Osteoblast (primary cell): ENCODE measurements around the gene CA12. TPM values are rescaled to one million over a fixed set of nuclear protein-coding genes. Genes with fewer than 3 reads are reported as not detected.

ENCODE experiments used
- DNase-seq: peaks from one replicate; pipeline ENCODE4 v3.0.0; 2011; ENCODE audit warnings: low spot score, mixed read lengths; ENCODE audit not compliant: insufficient read length; ENCODE audit errors: missing footprints
- H2AFZ ChIP-seq: 2 replicates; pipeline ENCODE4 v1.6.0; 2011; ENCODE audit warnings: mild to moderate bottlenecking, low read length
- H3K27ac ChIP-seq: 2 replicates; pipeline ENCODE4 v1.5.1; 2011; ENCODE audit warnings: mild to moderate bottlenecking, low read depth, low read length, moderate library complexity
- H3K27me3 ChIP-seq: 2 replicates; pipeline ENCODE4 v1.6.0; 2012; ENCODE audit warnings: mild to moderate bottlenecking, control low read depth, inconsistent platforms, low read length, moderate library complexity; ENCODE audit not compliant: insufficient read depth
- H3K36me3 ChIP-seq: 2 replicates; pipeline ENCODE4 v1.5.1; 2011; ENCODE audit warnings: mild to moderate bottlenecking, low read length, control low read depth, moderate library complexity; ENCODE audit not compliant: insufficient read depth
- H3K4me1 ChIP-seq: 2 replicates; pipeline ENCODE4 v1.5.1; 2011; ENCODE audit warnings: mild to moderate bottlenecking, low read length, control low read depth, moderate library complexity; ENCODE audit not compliant: insufficient read depth
- H3K4me2 ChIP-seq: 2 replicates; pipeline ENCODE4 v1.6.0; 2011; ENCODE audit warnings: mild to moderate bottlenecking, low read length; ENCODE audit not compliant: insufficient read depth
- H3K4me3 ChIP-seq: fragments of 200-600 bp; sonication (generic); 3 replicates; pipeline ENCODE4 v1.5.1; 2012; ENCODE audit warnings: mild to moderate bottlenecking, low read length, inconsistent platforms; ENCODE audit not compliant: insufficient read depth
- H3K79me2 ChIP-seq: 2 replicates; pipeline ENCODE4 v1.6.0; 2012; ENCODE audit warnings: mild to moderate bottlenecking, low read length, control low read depth, inconsistent platforms; ENCODE audit not compliant: insufficient read depth
- H3K9me3 ChIP-seq: 2 replicates; pipeline ENCODE4 v1.5.1; 2011; ENCODE audit warnings: low read depth, low read length, control low read depth
- H4K20me1 ChIP-seq: 2 replicates; pipeline ENCODE4 v1.6.0; 2012; ENCODE audit warnings: mild to moderate bottlenecking, low read length, control low read depth; ENCODE audit not compliant: insufficient read depth
- CTCF ChIP-seq: IDR thresholded peaks from 2 replicates; pipeline ENCODE4 v1.5.1; 2011; ENCODE audit warnings: mild to moderate bottlenecking, low read depth, low read length, moderate library complexity; ENCODE audit errors: extremely low read depth
- total RNA-seq: library from RNA; depleted of rRNA; stranded (reverse); fragments of >200 nt; gene quantifications from 2 replicates; pipeline ENCODE4 v1.2.3, GENCODE V29; 2012

Gene CA12
- total RNA-seq, 1 donor, result 107 TPM

GRCh38 chr15:63287109-63287508 is 94.5 kb downstream of the CA12 start:
- H2AFZ ChIP-seq, result peak overlapping the region; percentile 9
- H3K4me3 ChIP-seq, result no peak overlapping the region
- H3K27ac ChIP-seq, result peak overlapping the region; percentile 47
- no peak overlapping the region for H3K4me2 ChIP-seq
- no peak for DNase-seq
- H3K9me3 ChIP-seq, result no peaks in the 10 kb centered on the region
- TF ChIP-seq CTCF, result no peak
- H3K36me3 ChIP-seq, result peaks cover 25% of the 10 kb centered on the region
- no peaks in the 10 kb centered on the region for H3K27me3 ChIP-seq
- peaks cover 28% of the 10 kb centered on the region for H3K4me1 ChIP-seq
- H3K79me2 ChIP-seq, result no peaks in the 10 kb centered on the region
- H4K20me1 ChIP-seq, result no peaks in the 10 kb centered on the region

GRCh38 chr15:63284335-63284734 is 97.3 kb downstream of the CA12 start:
- Histone ChIP-seq H2AFZ (no peak overlapping the region), H3K4me1 (peaks cover 12% of the 10 kb centered on the region), H3K4me2 (no peak overlapping the region), H3K79me2 (no peaks in the 10 kb centered on the region), H3K27me3 (no peaks in the 10 kb centered on the region), H3K27ac (no peak overlapping the region), H3K9me3 (no peaks in the 10 kb centered on the region), H3K4me3 (no peak overlapping the region), H4K20me1 (no peaks in the 10 kb centered on the region), H3K36me3 (peaks cover 34% of the 10 kb centered on the region)
- DNase-seq, result no peak
- TF ChIP-seq CTCF, result no peak

GRCh38 chr15:63283126-63283525 is 98.5 kb downstream of the CA12 start:
- Histone ChIP-seq H3K4me3 (no peak overlapping the region), H3K4me2 (no peak overlapping the region), H2AFZ (no peak overlapping the region), H3K4me1 (peaks cover 12% of the 10 kb centered on the region), H3K79me2 (peaks cover 1% of the 10 kb centered on the region), H3K27me3 (no peaks in the 10 kb centered on the region), H3K9me3 (no peaks in the 10 kb centered on the region), H3K27ac (no peak overlapping the region), H4K20me1 (no peaks in the 10 kb centered on the region), H3K36me3 (peaks cover 34% of the 10 kb centered on the region)
- no peak for TF ChIP-seq CTCF
- DNase-seq, result no peak

GRCh38 chr15:63277893-63278456 is 103.7 kb downstream of the CA12 start:
- Histone ChIP-seq H3K4me2 (peak overlapping the region; percentile 90), H3K27ac (peak overlapping the region; percentile 53), H3K9me3 (no peaks in the 10 kb centered on the region), H4K20me1 (no peaks in the 10 kb centered on the region), H2AFZ (peak overlapping the region; percentile 70), H3K36me3 (peaks cover 14% of the 10 kb centered on the region), H3K27me3 (no peaks in the 10 kb centered on the region), H3K79me2 (peaks cover 2% of the 10 kb centered on the region), H3K4me1 (peaks cover 11% of the 10 kb centered on the region), H3K4me3 (peak overlapping the region; percentile 89)
- DNase-seq, result peak; percentile 13
- no peak for TF ChIP-seq CTCF
